Measurements from ENCODE around the gene LYST.
A peak's percentile ranks its signal among the peaks of the same experiment; 100 is the strongest.
"Not testable (repeated sequence)": the region's sequence is repeated elsewhere in the genome, so short reads cannot be mapped to it uniquely, and the experiment has no call there.

The LYST gene

GRCh38 chr1:235855811-235856429, 10.8 kb downstream of the LYST start:
- DNase-seq = no peak

- DNase-seq = no peak
Measured at GRCh38 chr1:235854347-235854746, 12.4 kb downstream of the LYST start.

- no peak for DNase-seq
Measured at GRCh38 chr1:235853653-235854052, 13.1 kb downstream of the LYST start.

GRCh38 chr1:235852887-235853286, 13.8 kb downstream of the LYST start:
- no peak for DNase-seq

- DNase-seq = no peak
Measured at GRCh38 chr1:235851939-235852338, 14.8 kb downstream of the LYST start.

- DNase-seq = not testable (repeated sequence)
Measured at GRCh38 chr1:235848251-235848650, 18.5 kb downstream of the LYST start.

GRCh38 chr1:235845656-235846107, 21.0 kb downstream of the LYST start:
- DNase-seq = peak; percentile 27

GRCh38 chr1:235844776-235845175, 21.9 kb downstream of the LYST start:
- DNase-seq = no peak

- DNase-seq = no peak
Measured at GRCh38 chr1:235843461-235843961, 23.2 kb downstream of the LYST start.

GRCh38 chr1:235841938-235842545, 24.7 kb downstream of the LYST start:
- DNase-seq = no peak

- no peak for DNase-seq
Measured at GRCh38 chr1:235838021-235838420, 28.7 kb downstream of the LYST start.

- no peak for DNase-seq
Measured at GRCh38 chr1:235835226-235835625, 31.5 kb downstream of the LYST start.

GRCh38 chr1:235834620-235835019, 32.1 kb downstream of the LYST start:
- DNase-seq = no peak

GRCh38 chr1:235832011-235832410, 34.7 kb downstream of the LYST start:
- DNase-seq = no peak

GRCh38 chr1:235831148-235831547, 35.6 kb downstream of the LYST start:
- peak; percentile 74 for DNase-seq

GRCh38 chr1:235826102-235826854, 40.4 kb downstream of the LYST start:
- no peak for DNase-seq

GRCh38 chr1:235825229-235825628, 41.5 kb downstream of the LYST start:
- no peak for DNase-seq

- no peak for DNase-seq
Measured at GRCh38 chr1:235823684-235824083, 43.0 kb downstream of the LYST start.

GRCh38 chr1:235822685-235823084, 44.0 kb downstream of the LYST start:
- no peak for DNase-seq

- no peak for DNase-seq
Measured at GRCh38 chr1:235821361-235821981, 45.2 kb downstream of the LYST start.

- DNase-seq = no peak
Measured at GRCh38 chr1:235820061-235820460, 46.6 kb downstream of the LYST start.

- DNase-seq = no peak
Measured at GRCh38 chr1:235818632-235819136, 48.0 kb downstream of the LYST start.

GRCh38 chr1:235817101-235817728, 49.5 kb downstream of the LYST start:
- DNase-seq = no peak

Measured in stimulated activated CD4-positive, alpha-beta T cell treated with anti-CD3 and anti-CD28 coated beads, Interleukin-1b, Interleukin-23, amount 100 ng/mL, for 48 hours (primary cell).